Activated CD4-positive, CD25-positive, alpha-beta regulatory T cell treated with anti-CD3 and anti-CD28 coated beads, Interleukin-2, amount 50 U/mL, for 72 hours (primary cell): ENCODE measurements around the gene ZBTB14.

Source experiments
- DNase-seq: peaks from one replicate; pipeline ENCODE4 v3.0.0; 2021

Gene ZBTB14

DNA sequence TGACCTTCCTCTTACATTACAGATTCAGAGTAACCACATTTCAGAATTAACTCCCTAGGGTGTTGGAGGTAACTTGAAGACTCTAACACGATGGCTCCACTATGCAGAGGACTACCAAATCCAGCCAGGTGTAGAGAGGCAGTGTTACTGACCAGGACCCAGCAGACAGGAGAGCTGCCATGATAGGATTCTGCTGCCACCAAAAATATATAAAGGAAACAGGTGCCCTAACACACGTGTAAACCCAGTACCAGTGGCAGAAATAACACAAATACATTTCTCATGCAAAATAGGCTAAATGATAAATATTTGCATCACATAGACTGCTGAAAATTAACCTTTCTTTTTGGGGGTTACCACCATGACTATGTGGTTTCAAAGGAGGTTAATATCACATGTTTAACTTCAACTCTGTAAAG lies 7.0 kb downstream of the ZBTB14 start:
- DNase-seq, result no peak

- DNase-seq, result no peak
Observed at GRCh38 chr18:5287854-5288253, 7.7 kb downstream of the ZBTB14 start.

- DNase-seq, result no peak
Observed at GRCh38 chr18:5286525-5286924, 9.0 kb downstream of the ZBTB14 start.

GRCh38 chr18:5285326-5285725 lies 10.2 kb downstream of the ZBTB14 start:
- DNase-seq, result no peak

GRCh38 chr18:5284808-5285207 lies 10.7 kb downstream of the ZBTB14 start:
- DNase-seq, result no peak

GRCh38 chr18:5282770-5283169 lies 12.8 kb downstream of the ZBTB14 start:
- DNase-seq, result no peak

GRCh38 chr18:5276947-5277346 lies 18.6 kb downstream of the ZBTB14 start:
- no peak for DNase-seq

DNA sequence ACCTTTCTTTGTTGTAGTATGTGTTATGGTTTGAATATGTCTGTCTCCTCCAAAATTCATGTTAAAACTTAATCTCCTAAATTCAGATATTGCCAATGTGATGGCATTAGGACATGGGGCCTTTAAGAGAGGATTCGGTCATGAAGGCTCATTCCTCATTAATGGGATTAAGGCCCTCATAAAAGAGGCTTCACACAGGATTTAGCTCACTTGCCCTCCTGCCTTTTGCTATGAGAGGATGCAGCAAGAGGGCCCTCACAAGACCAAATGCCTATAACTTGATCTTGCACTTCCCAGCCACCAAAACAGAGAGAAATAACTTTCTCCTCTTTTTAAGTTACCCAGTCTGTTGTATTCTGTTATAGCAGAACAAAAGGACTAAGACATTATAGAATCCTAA lies 19.7 kb downstream of the ZBTB14 start:
- DNase-seq, result no peak

DNA sequence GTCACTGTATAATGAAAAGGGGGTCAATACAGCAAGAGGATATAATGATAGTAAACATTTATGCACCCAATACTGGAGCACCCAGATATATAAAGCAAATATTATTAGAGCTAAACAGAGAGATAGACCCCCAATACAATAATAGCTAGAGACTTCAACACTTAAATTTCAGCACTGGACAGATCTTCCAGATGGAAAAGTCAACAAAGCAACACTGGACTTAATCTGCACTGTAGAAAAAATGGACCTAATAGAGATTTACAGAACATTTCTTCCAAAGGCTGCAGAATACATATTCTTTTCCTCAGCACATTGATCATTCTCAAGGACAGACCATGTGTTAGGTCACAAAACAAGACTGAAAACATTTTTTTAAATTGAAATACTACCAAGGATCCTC lies 26.7 kb downstream of the ZBTB14 start:
- no peak for DNase-seq

DNA sequence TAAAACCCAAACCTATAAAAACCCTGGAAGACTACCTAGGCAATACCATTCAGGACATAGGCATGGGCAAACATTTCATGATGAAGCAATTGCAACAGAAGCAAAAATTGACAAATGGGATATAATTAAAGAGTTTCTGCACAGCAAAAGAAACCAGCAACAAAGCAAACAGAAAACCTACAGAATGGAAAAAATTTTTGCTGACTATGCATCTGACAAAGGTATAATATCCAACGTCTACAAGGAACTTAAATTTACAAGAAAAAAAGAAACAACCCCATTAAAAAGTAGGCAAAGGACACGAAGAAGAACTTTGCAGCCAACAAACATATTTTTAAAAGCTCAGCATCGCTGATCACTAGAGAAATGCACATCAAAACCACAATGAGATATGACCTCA lies 28.8 kb downstream of the ZBTB14 start:
- DNase-seq, result no peak

GRCh38 chr18:5253910-5254309 lies 41.6 kb downstream of the ZBTB14 start:
- DNase-seq, result no peak

- no peak for DNase-seq
Observed at GRCh38 chr18:5251117-5251516, 44.4 kb downstream of the ZBTB14 start.

GRCh38 chr18:5250603-5251002 lies 44.9 kb downstream of the ZBTB14 start:
- DNase-seq, result no peak

DNA sequence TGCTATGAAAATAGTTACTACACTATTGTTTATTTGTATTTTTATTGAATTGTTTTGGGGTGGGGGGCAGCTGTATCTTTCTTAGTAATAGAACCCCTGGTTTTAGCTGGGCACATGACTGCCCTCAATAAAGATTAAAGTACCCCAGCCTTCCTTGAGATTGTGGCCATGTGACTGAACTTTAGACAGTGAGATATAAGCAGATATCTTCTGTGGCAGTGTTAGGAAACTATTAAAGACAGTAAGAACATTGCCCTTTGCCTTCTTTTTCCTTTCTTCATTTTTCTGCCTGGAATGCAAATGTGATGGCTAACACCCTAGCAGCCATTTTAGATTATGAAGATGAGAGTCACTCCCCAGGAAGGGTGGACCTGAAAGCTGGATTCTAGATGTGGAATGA lies 50.6 kb downstream of the ZBTB14 start:
- DNase-seq, result no peak

DNA sequence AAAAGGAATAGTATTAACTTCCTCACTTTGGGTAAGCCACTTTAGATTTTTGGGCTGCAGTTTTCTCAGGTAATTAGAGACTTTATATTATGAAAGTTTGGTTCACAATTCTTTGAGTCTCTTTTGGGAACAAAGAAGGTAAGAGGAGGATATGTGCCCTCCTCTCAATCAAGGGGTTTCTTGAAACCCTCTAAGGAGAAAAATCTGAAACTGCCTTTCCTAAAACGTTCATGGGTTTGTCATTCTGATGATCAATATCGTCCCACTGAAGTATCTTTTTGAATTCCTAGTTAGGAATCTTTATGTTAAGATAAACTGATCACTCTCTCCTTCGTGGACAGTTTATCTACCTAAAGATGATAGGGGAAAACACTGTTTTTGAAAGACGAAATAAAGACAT lies 56.1 kb downstream of the ZBTB14 start:
- no peak for DNase-seq
